ENCODE measurements around the gene MANSC4. TPM values are rescaled to one million over a fixed set of nuclear protein-coding genes. Genes with fewer than 3 reads are reported as not detected.

Gene MANSC4
- total RNA-seq, 2 donors from 2014 or later, result not detected

DNA sequence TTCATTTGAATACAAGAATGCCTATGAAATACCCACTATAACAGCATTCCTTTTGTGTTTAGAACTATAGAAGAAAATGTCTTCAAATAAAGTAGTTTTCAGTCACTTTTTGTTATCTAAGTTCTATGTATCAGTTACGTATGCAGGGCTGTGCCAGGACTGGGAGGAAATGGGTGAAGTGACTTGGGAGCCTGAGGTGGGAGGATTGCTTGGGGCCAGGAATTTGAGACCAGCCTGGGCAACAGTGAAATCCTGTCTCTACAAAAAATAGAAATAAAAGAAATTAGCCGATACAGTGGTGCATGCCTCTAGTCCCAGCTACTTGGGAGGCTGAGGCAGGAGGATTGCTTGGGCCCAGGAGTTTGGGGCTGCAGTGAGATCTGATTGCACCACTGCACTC lies 22.9 kb upstream of the MANSC4 start:
- WGBS, result 72% methylated on average over 2 of the region's 2 CpGs
- Histone ChIP-seq H3K4me1 (replicated peaks) (no peaks in the 10 kb centered on the region), H3K27ac (no peak overlapping the region), H3K27me3 (replicated peaks; ENCODE audit: insufficient read depth) (no peaks in the 10 kb centered on the region), H3K4me3 (no peak overlapping the region), H3K36me3 (peaks cover 0 to under 1% of the 10 kb centered on the region in 2 donors), H3K9me3 (no peaks in the 10 kb centered on the region)
- DNase-seq (ENCODE audit: low spot score), result no peak
- TF ChIP-seq, protein P1, sequence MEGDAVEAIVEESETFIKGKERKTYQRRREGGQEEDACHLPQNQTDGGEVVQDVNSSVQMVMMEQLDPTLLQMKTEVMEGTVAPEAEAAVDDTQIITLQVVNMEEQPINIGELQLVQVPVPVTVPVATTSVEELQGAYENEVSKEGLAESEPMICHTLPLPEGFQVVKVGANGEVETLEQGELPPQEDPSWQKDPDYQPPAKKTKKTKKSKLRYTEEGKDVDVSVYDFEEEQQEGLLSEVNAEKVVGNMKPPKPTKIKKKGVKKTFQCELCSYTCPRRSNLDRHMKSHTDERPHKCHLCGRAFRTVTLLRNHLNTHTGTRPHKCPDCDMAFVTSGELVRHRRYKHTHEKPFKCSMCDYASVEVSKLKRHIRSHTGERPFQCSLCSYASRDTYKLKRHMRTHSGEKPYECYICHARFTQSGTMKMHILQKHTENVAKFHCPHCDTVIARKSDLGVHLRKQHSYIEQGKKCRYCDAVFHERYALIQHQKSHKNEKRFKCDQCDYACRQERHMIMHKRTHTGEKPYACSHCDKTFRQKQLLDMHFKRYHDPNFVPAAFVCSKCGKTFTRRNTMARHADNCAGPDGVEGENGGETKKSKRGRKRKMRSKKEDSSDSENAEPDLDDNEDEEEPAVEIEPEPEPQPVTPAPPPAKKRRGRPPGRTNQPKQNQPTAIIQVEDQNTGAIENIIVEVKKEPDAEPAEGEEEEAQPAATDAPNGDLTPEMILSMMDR (IDR thresholded peaks at IDR 0.05), result no peak
- TF ChIP-seq POLR2A (IDR thresholded peaks at IDR 0.05) (no peak), POLR2AphosphoS5 (IDR thresholded peaks at IDR 0.05) (no peak)
- intact Hi-C loops (cut with DNase I), result no loop called here

DNA sequence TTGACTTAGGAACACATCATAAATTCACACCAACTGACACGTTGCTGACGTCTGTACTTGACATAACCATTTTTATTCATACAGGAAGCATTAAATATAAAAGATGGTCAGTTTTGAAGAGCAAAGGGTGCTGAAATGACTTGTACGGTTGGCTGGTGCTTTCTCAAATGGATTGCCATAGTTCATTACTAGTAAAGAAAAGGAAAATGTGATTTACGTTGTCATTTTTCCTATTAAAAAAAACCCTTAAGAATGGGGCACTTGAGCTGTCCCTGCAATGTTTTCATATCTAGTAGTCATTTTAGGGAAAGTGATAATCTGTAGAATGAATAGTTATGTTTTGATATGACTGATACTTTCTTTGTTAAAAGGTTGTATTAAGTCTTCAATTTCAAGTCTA lies 22.5 kb upstream of the MANSC4 start:
- no peaks in the 10 kb centered on the region for H3K27me3 ChIP-seq (replicated peaks; ENCODE audit: insufficient read depth)
- no peak for DNase-seq (ENCODE audit: low spot score)
- WGBS, result 51% methylated on average over 4 of the region's 4 CpGs

DNA sequence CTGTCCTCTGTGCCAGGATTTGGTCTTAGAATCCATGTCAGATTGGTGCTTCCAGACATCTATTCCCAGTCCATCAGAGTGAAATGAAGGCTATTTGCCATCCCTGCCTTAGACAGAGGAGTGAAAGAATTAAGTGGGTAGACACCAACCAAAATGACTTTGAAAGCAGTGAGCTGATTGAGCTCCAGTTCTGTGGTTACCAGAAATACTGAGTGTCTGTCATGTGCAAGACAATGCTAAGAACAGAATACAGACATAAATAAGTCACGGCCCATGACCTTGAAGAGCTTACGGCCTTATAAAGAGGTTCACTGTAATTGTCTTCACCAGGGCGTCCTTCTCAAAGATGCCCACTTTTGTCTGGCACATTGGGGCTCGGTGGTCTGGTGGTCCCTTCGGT lies 21.6 kb upstream of the MANSC4 start:
- H3K9me3 ChIP-seq, result no peaks in the 10 kb centered on the region
- 91% methylated on average over 5 of the region's 5 CpGs for WGBS
- TF ChIP-seq POLR2A (IDR thresholded peaks at IDR 0.05) (no peak), POLR2AphosphoS5 (IDR thresholded peaks at IDR 0.05) (no peak)
- TF ChIP-seq, protein P1 (IDR thresholded peaks at IDR 0.05), result no peak

More for the DNA sequence above, 22.5 kb upstream of the MANSC4 start:
- Histone ChIP-seq H3K27ac (no peak overlapping the region), H3K36me3 (peaks cover 0 to 3% of the 10 kb centered on the region in 2 donors), H3K9me3 (no peaks in the 10 kb centered on the region), H3K4me1 (replicated peaks) (no peaks in the 10 kb centered on the region), H3K4me3 (no peak overlapping the region)
- intact Hi-C loops (cut with DNase I), result no loop called here
- TF ChIP-seq POLR2A (IDR thresholded peaks at IDR 0.05) (no peak), POLR2AphosphoS5 (IDR thresholded peaks at IDR 0.05) (no peak)
- TF ChIP-seq, protein P1 (IDR thresholded peaks at IDR 0.05), result no peak

DNA sequence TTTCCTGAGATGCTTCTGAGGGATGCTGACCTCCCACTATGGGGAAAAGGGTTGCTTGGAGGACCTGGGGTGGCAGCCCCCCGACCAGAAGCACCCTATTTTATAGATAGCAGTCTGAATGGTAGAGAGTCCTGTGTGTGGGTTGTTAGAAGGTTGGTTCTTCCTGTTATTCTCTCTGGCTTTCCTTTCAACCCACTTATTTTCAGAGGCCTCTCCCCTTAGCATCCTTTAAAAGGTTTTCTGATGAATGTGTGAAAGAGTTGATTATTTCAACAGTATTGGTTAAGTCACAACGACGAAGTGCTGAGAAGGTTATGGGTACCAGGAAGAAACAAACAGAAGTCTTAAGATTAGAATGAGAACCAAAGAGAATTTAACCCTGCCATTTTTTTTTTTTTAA lies 20.8 kb upstream of the MANSC4 start:
- H3K4me1 ChIP-seq (replicated peaks), result no peaks in the 10 kb centered on the region
- DNase-seq (ENCODE audit: low spot score), result no peak
- TF ChIP-seq POLR2A (IDR thresholded peaks at IDR 0.05) (no peak), POLR2AphosphoS5 (IDR thresholded peaks at IDR 0.05) (no peak)
- TF ChIP-seq, protein P1 (IDR thresholded peaks at IDR 0.05), result no peak
- WGBS, result 91% methylated on average over 3 of the region's 3 CpGs
- no peak overlapping the region for H3K4me3 ChIP-seq
- H3K36me3 ChIP-seq, result peaks cover 0 to 3% of the 10 kb centered on the region in 2 donors
- no peaks in the 10 kb centered on the region for H3K9me3 ChIP-seq
- intact Hi-C loops (cut with DNase I), result no loop called here
- no peaks in the 10 kb centered on the region for H3K27me3 ChIP-seq (replicated peaks; ENCODE audit: insufficient read depth)
- H3K27ac ChIP-seq, result no peak overlapping the region

More for the DNA sequence above, 21.6 kb upstream of the MANSC4 start:
- DNase-seq (ENCODE audit: low spot score), result no peak
- H3K27ac ChIP-seq, result no peak overlapping the region
- no peak overlapping the region for H3K4me3 ChIP-seq
- H3K27me3 ChIP-seq (replicated peaks; ENCODE audit: insufficient read depth), result no peaks in the 10 kb centered on the region
- H3K4me1 ChIP-seq (replicated peaks), result no peaks in the 10 kb centered on the region
- intact Hi-C loops (cut with DNase I), result no loop called here
- peaks cover 0 to 3% of the 10 kb centered on the region in 2 donors for H3K36me3 ChIP-seq

DNA sequence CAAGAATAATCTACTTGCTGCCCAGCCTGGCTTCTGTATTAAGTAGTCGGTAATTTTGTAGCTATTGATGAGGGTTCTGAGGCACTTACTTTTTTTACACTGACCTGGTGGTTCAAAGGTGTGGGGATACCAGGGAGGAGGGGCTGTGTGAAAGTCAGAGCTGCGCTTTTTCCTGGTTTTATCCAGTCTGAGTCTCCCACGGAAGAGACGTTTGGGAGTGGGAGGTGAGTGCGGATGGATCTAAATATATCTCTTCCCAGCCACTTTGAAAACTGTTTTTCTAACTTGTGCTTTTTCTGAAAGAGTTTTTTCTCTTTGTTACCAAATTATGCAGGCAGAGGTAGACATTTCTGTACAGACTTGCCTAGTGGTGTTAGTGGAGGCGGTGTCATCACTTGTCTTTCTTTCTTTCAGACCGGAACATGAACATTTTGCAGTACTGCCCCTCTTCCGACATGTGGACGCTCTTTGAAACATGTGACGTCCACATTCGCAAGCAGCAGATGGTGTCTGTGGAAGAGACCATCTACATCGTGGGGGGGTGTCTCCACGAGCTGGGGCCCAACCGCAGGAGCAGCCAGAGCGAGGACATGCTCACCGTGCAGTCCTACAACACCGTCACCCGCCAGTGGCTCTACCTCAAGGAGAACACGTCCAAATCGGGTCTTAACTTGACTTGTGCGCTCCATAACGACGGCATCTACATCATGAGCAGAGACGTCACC lies 17.4 kb upstream of the MANSC4 start:
- DNase-seq (ENCODE audit: low spot score), result no peak
- no peak for TF ChIP-seq POLR2A (IDR thresholded peaks at IDR 0.05)
- TF ChIP-seq, protein P1 (IDR thresholded peaks at IDR 0.05), result no peak
- no peak for TF ChIP-seq POLR2AphosphoS5 (IDR thresholded peaks at IDR 0.05)
- Histone ChIP-seq H3K27me3 (replicated peaks; ENCODE audit: insufficient read depth) (no peaks in the 10 kb centered on the region), H3K4me3 (no peak overlapping the region), H3K27ac (no peak overlapping the region), H3K9me3 (no peaks in the 10 kb centered on the region), H3K4me1 (replicated peaks) (no peaks in the 10 kb centered on the region), H3K36me3 (peaks cover 0 to 3% of the 10 kb centered on the region in 2 donors)
- 94% methylated on average over 24 of the region's 24 CpGs for WGBS
- intact Hi-C loops (cut with DNase I), result no loop called here
